ENCODE data around the gene PAFAH1B1.

The PAFAH1B1 gene

DNA sequence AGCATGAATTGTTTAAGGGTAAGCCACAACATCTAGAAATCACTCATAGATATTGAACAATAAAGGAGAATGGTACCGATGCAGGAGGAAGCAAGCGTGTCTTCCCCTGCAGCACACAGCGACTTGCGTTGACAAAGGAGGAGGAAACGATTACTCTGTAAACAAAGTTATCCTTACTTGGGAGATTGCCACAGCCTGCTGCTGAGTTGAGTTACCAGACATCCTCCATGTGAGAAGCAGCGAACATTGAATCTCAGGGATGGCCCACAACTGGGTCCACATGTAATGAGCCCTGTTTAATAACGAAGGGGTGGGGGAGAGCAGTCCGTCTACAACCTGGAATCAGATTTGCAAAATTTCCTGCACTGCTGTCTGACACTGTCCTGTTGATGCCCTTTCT lies 90.5 kb downstream of the PAFAH1B1 start:
- no peaks in the 10 kb centered on the region for H3K4me1 ChIP-seq (ENCODE audit: control insufficient read depth, low read length)
- H3K4me2 ChIP-seq (ENCODE audit: low read length): no peak overlapping the region
- peaks cover 68% of the 10 kb centered on the region for H3K36me3 ChIP-seq (ENCODE audit: control insufficient read depth, low read length)
- 0 out of 2 replicates have a peak, but pooled peaks cover 3% of the 10 kb centered on the region for H4K20me1 ChIP-seq (ENCODE audit: control insufficient read depth, insufficient read depth, low read depth, low read length)
- peaks cover 2% of the 10 kb centered on the region; the same call in 1 of the 2 replicates for H3K79me2 ChIP-seq (ENCODE audit: control insufficient read depth, low read length)
- H3K4me3 ChIP-seq (ENCODE audit: low read length): no peak overlapping the region
- no peak for TF ChIP-seq EZH2phosphoT487 (IDR thresholded peaks at IDR 0.05; ENCODE audit: borderline replicate concordance, low read length)
- TF ChIP-seq CTCF (IDR thresholded peaks at IDR 0.05; ENCODE audit: low read depth, low read length, poor library complexity, severe bottlenecking): no peak
- no peaks in the 10 kb centered on the region for H3K27me3 ChIP-seq (ENCODE audit: control insufficient read depth, low read length)
- peaks cover 61% of the 10 kb centered on the region for H3F3A ChIP-seq (ENCODE audit: control insufficient read depth, insufficient read depth)
- H3K9me2 ChIP-seq (replicated peaks; ENCODE audit: control insufficient read depth, low read length): no peaks in the 10 kb centered on the region
- H3K9me3 ChIP-seq (ENCODE audit: control insufficient read depth, insufficient read depth, low read length): no peaks in the 10 kb centered on the region
- no peak overlapping the region for H3K27ac ChIP-seq (ENCODE audit: low read depth, low read length)

DNA sequence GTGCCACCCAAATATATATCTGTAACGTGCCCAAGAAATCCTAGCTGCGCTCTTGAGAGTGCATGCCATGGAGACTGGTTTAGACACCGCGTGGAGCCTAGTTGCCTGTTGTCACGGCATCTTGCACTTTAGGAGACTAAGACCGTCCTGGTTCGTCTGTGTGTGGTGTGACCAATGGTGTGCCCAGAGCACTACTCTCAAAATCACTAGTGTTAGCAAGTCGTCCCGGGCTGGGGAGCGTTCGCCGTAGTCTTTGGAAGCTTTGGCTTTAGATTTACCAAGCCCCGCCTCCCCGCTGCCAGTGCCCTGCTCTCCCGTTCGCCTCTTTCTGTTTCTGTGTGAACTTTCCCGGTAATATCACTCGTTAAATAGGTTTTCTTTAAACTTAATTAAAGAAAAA lies 91.1 kb downstream of the PAFAH1B1 start:
- TF ChIP-seq CTCF (IDR thresholded peaks at IDR 0.05; ENCODE audit: low read depth, low read length, poor library complexity, severe bottlenecking) (no peak), EZH2phosphoT487 (IDR thresholded peaks at IDR 0.05; ENCODE audit: borderline replicate concordance, low read length) (no peak)
- Histone ChIP-seq H3K36me3 (ENCODE audit: control insufficient read depth, low read length) (peaks cover 68% of the 10 kb centered on the region), H3K4me1 (ENCODE audit: control insufficient read depth, low read length) (no peaks in the 10 kb centered on the region), H3K4me2 (ENCODE audit: low read length) (no peak overlapping the region), H3K27me3 (ENCODE audit: control insufficient read depth, low read length) (no peaks in the 10 kb centered on the region), H3K9me3 (ENCODE audit: control insufficient read depth, insufficient read depth, low read length) (no peaks in the 10 kb centered on the region), H3K9me2 (replicated peaks; ENCODE audit: control insufficient read depth, low read length) (no peaks in the 10 kb centered on the region), H3F3A (ENCODE audit: control insufficient read depth, insufficient read depth) (peaks cover 62% of the 10 kb centered on the region), H3K79me2 (ENCODE audit: control insufficient read depth, low read length) (no peaks in the 10 kb centered on the region), H3K27ac (ENCODE audit: low read depth, low read length) (no peak overlapping the region), H3K4me3 (ENCODE audit: low read length) (no peak overlapping the region), H4K20me1 (ENCODE audit: control insufficient read depth, insufficient read depth, low read depth, low read length) (0 out of 2 replicates have a peak, but pooled peaks cover 3% of the 10 kb centered on the region)

DNA sequence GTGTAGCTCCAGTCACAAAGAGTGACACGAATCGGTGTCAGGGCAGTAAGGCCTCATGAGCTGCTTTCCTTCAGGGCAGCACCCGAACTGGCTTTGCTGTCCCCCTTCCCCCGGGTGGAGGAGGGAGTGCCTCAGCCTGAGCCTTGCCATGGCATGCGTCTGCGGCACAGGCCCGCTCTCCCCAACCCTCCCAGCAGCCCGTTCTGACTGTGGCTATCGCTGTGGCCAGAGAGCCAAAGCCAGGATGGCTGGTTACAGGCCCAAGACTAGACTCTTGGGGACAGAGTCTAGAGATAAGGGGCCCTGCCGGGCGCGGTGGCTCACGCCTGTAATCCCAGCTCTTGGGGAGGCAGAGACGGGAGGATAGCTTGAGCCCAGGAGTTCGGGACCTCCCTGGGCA lies 92.2 kb downstream of the PAFAH1B1 start:
- no peaks in the 10 kb centered on the region for H3K4me1 ChIP-seq (ENCODE audit: control insufficient read depth, low read length)
- TF ChIP-seq EZH2phosphoT487 (IDR thresholded peaks at IDR 0.05; ENCODE audit: borderline replicate concordance, low read length): no peak
- H3K36me3 ChIP-seq (ENCODE audit: control insufficient read depth, low read length): peaks cover 68% of the 10 kb centered on the region
- 0 out of 2 replicates have a peak, but pooled peaks cover 3% of the 10 kb centered on the region for H4K20me1 ChIP-seq (ENCODE audit: control insufficient read depth, insufficient read depth, low read depth, low read length)
- no peak overlapping the region for H3K4me2 ChIP-seq (ENCODE audit: low read length)
- peaks cover 58% of the 10 kb centered on the region for H3F3A ChIP-seq (ENCODE audit: control insufficient read depth, insufficient read depth)
- no peaks in the 10 kb centered on the region for H3K79me2 ChIP-seq (ENCODE audit: control insufficient read depth, low read length)
- no peak overlapping the region for H3K27ac ChIP-seq (ENCODE audit: low read depth, low read length)
- H3K9me2 ChIP-seq (replicated peaks; ENCODE audit: control insufficient read depth, low read length): no peaks in the 10 kb centered on the region
- no peaks in the 10 kb centered on the region for H3K27me3 ChIP-seq (ENCODE audit: control insufficient read depth, low read length)
- H3K4me3 ChIP-seq (ENCODE audit: low read length): no peak overlapping the region
- no peaks in the 10 kb centered on the region for H3K9me3 ChIP-seq (ENCODE audit: control insufficient read depth, insufficient read depth, low read length)

DNA sequence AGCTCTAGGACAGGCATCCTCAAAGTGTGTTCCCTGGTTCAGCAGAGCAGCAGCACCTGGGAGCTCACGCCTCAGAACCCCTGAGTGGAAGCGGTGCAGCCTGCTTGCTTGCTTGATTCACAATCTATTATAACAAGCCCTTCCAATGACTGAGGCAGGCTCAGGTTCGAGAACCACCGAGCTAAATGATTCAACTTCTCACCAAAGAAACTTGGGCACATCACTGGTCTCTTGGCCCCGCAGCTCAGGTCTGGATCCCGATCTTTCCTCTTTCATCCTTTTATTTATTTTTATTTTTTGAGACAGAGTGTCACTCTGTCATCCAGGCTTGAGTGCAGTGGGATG lies 93.6 kb downstream of the PAFAH1B1 start:
- peaks cover 65% of the 10 kb centered on the region for H3K36me3 ChIP-seq (ENCODE audit: control insufficient read depth, low read length)
- H3K4me2 ChIP-seq (ENCODE audit: low read length): no peak overlapping the region
- no peak for TF ChIP-seq EZH2phosphoT487 (IDR thresholded peaks at IDR 0.05; ENCODE audit: borderline replicate concordance, low read length)
- no peak for TF ChIP-seq CTCF (IDR thresholded peaks at IDR 0.05; ENCODE audit: low read depth, low read length, poor library complexity, severe bottlenecking)
- no peak overlapping the region for H3K4me3 ChIP-seq (ENCODE audit: low read length)
- no peaks in the 10 kb centered on the region for H3K79me2 ChIP-seq (ENCODE audit: control insufficient read depth, low read length)
- no peaks in the 10 kb centered on the region for H3K4me1 ChIP-seq (ENCODE audit: control insufficient read depth, low read length)
- no peaks in the 10 kb centered on the region for H3K9me2 ChIP-seq (replicated peaks; ENCODE audit: control insufficient read depth, low read length)
- H4K20me1 ChIP-seq (ENCODE audit: control insufficient read depth, insufficient read depth, low read depth, low read length): 0 out of 2 replicates have a peak, but pooled peaks cover 3% of the 10 kb centered on the region
- H3K9me3 ChIP-seq (ENCODE audit: control insufficient read depth, insufficient read depth, low read length): no peaks in the 10 kb centered on the region
- H3K27ac ChIP-seq (ENCODE audit: low read depth, low read length): no peak overlapping the region; the same call in none of the 2 replicates
- H3F3A ChIP-seq (ENCODE audit: control insufficient read depth, insufficient read depth): peaks cover 58% of the 10 kb centered on the region
- H3K27me3 ChIP-seq (ENCODE audit: control insufficient read depth, low read length): no peaks in the 10 kb centered on the region

All from DOHH2 (cell line).